ENCODE data around the gene CALHM1. TPM values are rescaled to one million over a fixed set of nuclear protein-coding genes. Genes with fewer than 3 reads are reported as not detected.

The CALHM1 gene
- total and polyA plus RNA-seq, 2 of the 8 experiments (the other 6 are each of a cell fraction or from before 2014, with no cell fraction given), result 0.29 to 0.34 TPM

- Histone ChIP-seq H3K23me2 (ENCODE audit: low read depth, low read length) (no peaks in the 10 kb centered on the region), H4K8ac (ENCODE audit: extremely low read depth, insufficient read depth, low read length) (no peak overlapping the region), H3K27ac (ENCODE audit: low read depth, low read length) (no peak overlapping the region), H4K5ac (ENCODE audit: insufficient read length, low read depth, low read length) (no peak overlapping the region), H2AFZ (ENCODE audit: low read length) (no peak overlapping the region), H3K9ac (replicated peaks in 1 of 4; ENCODE audit: extremely low read depth in 1 of 4, low read depth in 3 of 4, low read length in 3 of 4) (no peak overlapping the region), H3K4me3 (ENCODE audit: extremely low read depth in 1 of 4, insufficient read depth in 2 of 4, low read depth in 3 of 4, low read length in 4 of 4) (no peak overlapping the region), H3K79me2 (ENCODE audit: control insufficient read depth in 1 of 2, insufficient read depth in 2 of 2, low read length in 2 of 2) (no peaks in the 10 kb centered on the region), H3K4me2 (ENCODE audit: insufficient read depth in 1 of 2, low read depth in 2 of 2, low read length in 2 of 2) (no peak overlapping the region), H3K27me3 (replicated peaks in 1 of 4; ENCODE audit: control insufficient read depth in 3 of 4, extremely low read depth in 1 of 4, insufficient read depth in 3 of 4, low read length in 3 of 4) (no peaks in the 10 kb centered on the region), H3K4me1 (replicated peaks in 1 of 4; ENCODE audit: control insufficient read depth in 3 of 4, insufficient read depth in 4 of 4, low read length in 3 of 4) (no peaks in the 10 kb centered on the region), H2BK5ac (ENCODE audit: low read depth, low read length) (no peak overlapping the region), H2BK20ac (ENCODE audit: low read length) (no peak overlapping the region), H3K36me3 (ENCODE audit: control insufficient read depth in 2 of 4, insufficient read depth in 4 of 4, low read length in 3 of 4) (peaks cover 57 to 97% (median 86%) of the 10 kb centered on the region in 4 experiments), H3K79me1 (ENCODE audit: low read depth, low read length) (no peaks in the 10 kb centered on the region), H3K23ac (ENCODE audit: insufficient read length) (no peak overlapping the region), H2BK12ac (ENCODE audit: low read depth, low read length) (no peak overlapping the region), H3K18ac (ENCODE audit: extremely low read depth, low read length) (no peak overlapping the region), H4K20me1 (replicated peaks in 1 of 2; ENCODE audit: control insufficient read depth in 1 of 2, insufficient read depth in 2 of 2, low read length in 2 of 2) (peaks cover 7 to 9% of the 10 kb centered on the region in 2 experiments), H2BK120ac (replicated peaks; ENCODE audit: low read depth, low read length) (no peak overlapping the region), H3K4ac (replicated peaks; ENCODE audit: insufficient read length, low read depth, low read length) (no peak overlapping the region), H2AK5ac (ENCODE audit: low read depth, low read length) (no peak overlapping the region), H3K9me3 (ENCODE audit: insufficient read depth in 2 of 2, low read depth in 1 of 2, low read length in 1 of 2) (no peaks in the 10 kb centered on the region), H2BK15ac (ENCODE audit: low read length) (no peak overlapping the region), H4K91ac (replicated peaks; ENCODE audit: insufficient read length, low read length) (no peak overlapping the region), H3K56ac (replicated peaks; ENCODE audit: insufficient read length, low read depth, low read length) (no peak overlapping the region), H3K14ac (ENCODE audit: insufficient read length) (no peak overlapping the region)
- DNase-seq (ENCODE audit: low read depth in 1 of 2, low spot score in 2 of 2) (no peak), FAIRE-seq (no peak)
- ChIA-PET POLR2A (ENCODE audit: partially characterized antibody) (interaction anchor here (1.2 to 2.1 kb wide), 5 partner anchors 10 to 70 kb away, joined by 3 to 7 read pairs (median 4); no protein-coding TSS in a partner anchor), CTCF (ENCODE audit: partially characterized antibody) (interaction anchor here (0.6 to 4.3 kb wide), 20 partner anchors 9 to 184 kb away, joined by 3 to 35 read pairs (median 4); partner anchors contain the start of genes ATP5MK, CALHM2 and PDCD11)
- 91% methylated on average over 8 of the region's 8 CpGs; no CpG with 5 or more reads in 1 of the 2 experiments for WGBS, 2 experiments (ENCODE audit: extremely low coverage in 1 of 2, insufficient coverage in 1 of 2, insufficient read length in 1 of 2, insufficient replicate concordance in 2 of 2, low coverage in 1 of 2, low lambda C conversion rate in 2 of 2, missing lambda C conversion rate in 1 of 2)
- no peak for TF ChIP-seq HDAC2 (IDR thresholded peaks at IDR 0.05; ENCODE audit: borderline replicate concordance in 1 of 2, low read depth in 2 of 2, low read length in 2 of 2)
- no peak for TF ChIP-seq SIN3A (conservative IDR thresholded peaks at IDR 0.05 in 1 of 2, IDR thresholded peaks at IDR 0.05 in 1 of 2; ENCODE audit: low read depth in 1 of 2, low read length in 2 of 2)
- no peak for TF ChIP-seq SP4 (IDR thresholded peaks at IDR 0.05; ENCODE audit: low read length)
- no peak for TF ChIP-seq TAF7 (optimal IDR thresholded peaks at IDR 0.05; ENCODE audit: borderline replicate concordance, low read depth, low read length)
- no peak for TF ChIP-seq SIRT6 (IDR thresholded peaks at IDR 0.05; ENCODE audit: low read length)
- no peak for TF ChIP-seq TAF1 (IDR thresholded peaks at IDR 0.05; ENCODE audit: low read depth, low read length)
- no peak for TF ChIP-seq BACH1 (IDR thresholded peaks at IDR 0.05; ENCODE audit: low read length)
- TF ChIP-seq EGR1 (IDR thresholded peaks at IDR 0.05; ENCODE audit: borderline replicate concordance, low read depth, low read length), result no peak
- TF ChIP-seq ASH2L (IDR thresholded peaks at IDR 0.05; ENCODE audit: low read length), result no peak
- TF ChIP-seq FOSL1 (IDR thresholded peaks at IDR 0.05; ENCODE audit: insufficient read depth, low read depth, low read length), result no peak
These were observed 43.1 kb downstream of the CALHM1 start for GRCh38 chr10:103415581-103415980.

Data from H1 (cell line).